Osteocyte (in vitro differentiated cells): ENCODE results near the gene COL27A1. TPM values are rescaled to one million over a fixed set of nuclear protein-coding genes. Genes with fewer than 3 reads are reported as not detected.

Experiments used
- DNase-seq: peaks from one replicate; pipeline ENCODE4 v3.0.0; 2021; ENCODE audit warnings: mixed read lengths; ENCODE audit not compliant: unreplicated experiment; ENCODE audit errors: extremely low spot score
- H3K27ac Mint-ChIP-seq: one replicate; pipeline ENCODE4 v1.8.0; 2021; ENCODE audit warnings: mild to moderate bottlenecking, mixed read lengths; ENCODE audit not compliant: unreplicated experiment
- H3K27me3 Mint-ChIP-seq: one replicate; pipeline ENCODE4 v1.8.0; 2021; ENCODE audit warnings: mixed read lengths; ENCODE audit not compliant: unreplicated experiment
- H3K36me3 Mint-ChIP-seq: one replicate; pipeline ENCODE4 v1.8.0; 2021; ENCODE audit warnings: mixed read lengths; ENCODE audit not compliant: unreplicated experiment
- H3K4me1 Mint-ChIP-seq: one replicate; pipeline ENCODE4 v1.8.0; 2021; ENCODE audit warnings: mixed read lengths; ENCODE audit not compliant: unreplicated experiment
- H3K4me3 Mint-ChIP-seq: one replicate; pipeline ENCODE4 v1.8.0; 2021; ENCODE audit warnings: mild to moderate bottlenecking, moderate library complexity, mixed read lengths; ENCODE audit not compliant: unreplicated experiment
- H3K9me3 Mint-ChIP-seq: one replicate; pipeline ENCODE4 v1.8.0; 2021; ENCODE audit warnings: mixed read lengths; ENCODE audit not compliant: unreplicated experiment
- total RNA-seq: library from RNA; stranded (reverse); gene quantifications from 2 replicates; pipeline ENCODE4 v1.2.1, GENCODE V29; 2021
- TF ChIP-seq, protein P1 (sequence below): fragments of 200-600 bp; sonication (generic); IDR thresholded peaks from 2 replicates; pipeline ENCODE4 v1.5.0; 2021; ENCODE audit warnings: antibody characterized with exemption, mild to moderate bottlenecking, moderate library complexity

The COL27A1 gene
- total RNA-seq, 1 donor from 2014 or later = 44.4 TPM

DNA sequence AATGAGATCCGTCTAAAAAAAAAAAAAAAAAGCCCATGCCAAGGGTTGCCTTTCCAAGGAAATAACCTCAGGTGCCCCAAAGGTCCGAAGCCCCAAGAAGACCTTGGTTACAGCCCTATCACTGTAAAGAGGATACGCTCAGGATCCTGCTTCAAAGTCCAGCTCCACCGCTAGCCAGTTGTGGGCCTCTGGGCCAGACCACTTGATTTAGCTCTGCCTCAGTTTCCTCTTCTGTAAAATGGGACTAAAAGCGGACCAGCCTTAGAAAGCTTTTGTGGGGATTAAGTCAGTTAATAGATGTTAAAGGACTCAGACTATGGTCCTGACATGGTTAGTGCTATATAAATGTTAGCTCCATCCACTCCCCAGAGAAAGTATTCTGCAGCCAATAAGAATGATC lies 118.9 kb downstream of the COL27A1 start:
- H3K36me3 Mint-ChIP-seq = peaks cover 20% of the 10 kb centered on the region
- no peak overlapping the region for H3K4me3 Mint-ChIP-seq
- H3K27me3 Mint-ChIP-seq = no peaks in the 10 kb centered on the region
- DNase-seq = peak; percentile 44
- H3K9me3 Mint-ChIP-seq = no peaks in the 10 kb centered on the region
- TF ChIP-seq, protein P1, sequence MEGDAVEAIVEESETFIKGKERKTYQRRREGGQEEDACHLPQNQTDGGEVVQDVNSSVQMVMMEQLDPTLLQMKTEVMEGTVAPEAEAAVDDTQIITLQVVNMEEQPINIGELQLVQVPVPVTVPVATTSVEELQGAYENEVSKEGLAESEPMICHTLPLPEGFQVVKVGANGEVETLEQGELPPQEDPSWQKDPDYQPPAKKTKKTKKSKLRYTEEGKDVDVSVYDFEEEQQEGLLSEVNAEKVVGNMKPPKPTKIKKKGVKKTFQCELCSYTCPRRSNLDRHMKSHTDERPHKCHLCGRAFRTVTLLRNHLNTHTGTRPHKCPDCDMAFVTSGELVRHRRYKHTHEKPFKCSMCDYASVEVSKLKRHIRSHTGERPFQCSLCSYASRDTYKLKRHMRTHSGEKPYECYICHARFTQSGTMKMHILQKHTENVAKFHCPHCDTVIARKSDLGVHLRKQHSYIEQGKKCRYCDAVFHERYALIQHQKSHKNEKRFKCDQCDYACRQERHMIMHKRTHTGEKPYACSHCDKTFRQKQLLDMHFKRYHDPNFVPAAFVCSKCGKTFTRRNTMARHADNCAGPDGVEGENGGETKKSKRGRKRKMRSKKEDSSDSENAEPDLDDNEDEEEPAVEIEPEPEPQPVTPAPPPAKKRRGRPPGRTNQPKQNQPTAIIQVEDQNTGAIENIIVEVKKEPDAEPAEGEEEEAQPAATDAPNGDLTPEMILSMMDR = no peak
- H3K27ac Mint-ChIP-seq = no peak overlapping the region
- peaks cover 23% of the 10 kb centered on the region for H3K4me1 Mint-ChIP-seq

DNA sequence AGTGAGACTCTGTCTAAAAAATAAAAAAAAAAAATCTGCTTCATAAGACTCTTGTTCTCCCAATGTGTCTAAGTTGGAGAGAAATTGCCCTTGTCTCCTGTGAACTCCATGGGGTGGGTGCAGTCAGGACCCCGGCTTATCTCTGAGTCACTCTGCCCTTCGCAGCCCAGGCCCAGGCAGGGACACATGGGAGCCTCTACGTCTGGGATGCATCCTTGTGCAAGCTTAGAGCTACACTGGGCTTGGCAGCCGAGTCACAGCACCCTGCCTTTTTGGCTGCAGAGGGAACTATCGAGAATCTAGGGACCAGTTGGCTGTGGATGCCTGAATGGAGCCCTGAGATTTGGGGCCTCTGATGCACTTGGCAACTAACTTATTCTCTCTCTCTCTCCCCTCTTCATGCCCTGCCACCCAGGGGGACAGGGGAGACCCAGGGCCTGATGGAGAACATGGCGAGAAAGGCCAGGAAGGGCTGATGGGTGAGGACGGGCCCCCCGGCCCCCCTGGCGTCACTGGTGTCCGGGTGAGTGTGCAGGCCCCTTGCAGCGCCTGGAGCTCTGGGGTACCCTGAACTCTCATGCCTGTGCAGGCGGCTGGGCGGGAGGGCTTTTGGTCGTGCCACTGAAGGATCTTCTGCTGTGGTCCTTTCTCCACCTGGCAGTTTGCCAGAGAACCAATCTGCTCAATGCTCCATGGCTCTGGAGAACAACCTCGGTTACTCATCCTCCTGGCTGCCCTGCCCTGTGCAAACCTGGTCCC lies 120.1 kb downstream of the COL27A1 start:
- Mint-ChIP-seq H3K4me3 (no peak overlapping the region), H3K4me1 (peaks cover 25% of the 10 kb centered on the region), H3K36me3 (peaks cover 20% of the 10 kb centered on the region), H3K27ac (no peak overlapping the region), H3K27me3 (no peaks in the 10 kb centered on the region), H3K9me3 (no peaks in the 10 kb centered on the region)
- peak; percentile 82 for DNase-seq
- TF ChIP-seq, protein P1 = no peak

GRCh38 chr9:114276908-114277821 lies 121.8 kb downstream of the COL27A1 start:
- H3K27me3 Mint-ChIP-seq = no peaks in the 10 kb centered on the region
- peaks cover 35% of the 10 kb centered on the region for H3K4me1 Mint-ChIP-seq
- peaks cover 12% of the 10 kb centered on the region for H3K36me3 Mint-ChIP-seq
- peak; percentile 75 for DNase-seq
- H3K9me3 Mint-ChIP-seq = no peaks in the 10 kb centered on the region
- TF ChIP-seq, protein P1 = no peak
- H3K27ac Mint-ChIP-seq = peak overlapping the region; percentile 34
- H3K4me3 Mint-ChIP-seq = no peak overlapping the region

GRCh38 chr9:114278356-114278755 lies 123.0 kb downstream of the COL27A1 start:
- Mint-ChIP-seq H3K36me3 (peaks cover 12% of the 10 kb centered on the region), H3K4me3 (no peak overlapping the region), H3K27me3 (no peaks in the 10 kb centered on the region), H3K9me3 (no peaks in the 10 kb centered on the region), H3K27ac (peak overlapping the region; percentile 2), H3K4me1 (peaks cover 43% of the 10 kb centered on the region)
- DNase-seq = no peak
- TF ChIP-seq, protein P1 = no peak
